ENCODE data around the gene HPSE2.

HPSE2 gene

DNA sequence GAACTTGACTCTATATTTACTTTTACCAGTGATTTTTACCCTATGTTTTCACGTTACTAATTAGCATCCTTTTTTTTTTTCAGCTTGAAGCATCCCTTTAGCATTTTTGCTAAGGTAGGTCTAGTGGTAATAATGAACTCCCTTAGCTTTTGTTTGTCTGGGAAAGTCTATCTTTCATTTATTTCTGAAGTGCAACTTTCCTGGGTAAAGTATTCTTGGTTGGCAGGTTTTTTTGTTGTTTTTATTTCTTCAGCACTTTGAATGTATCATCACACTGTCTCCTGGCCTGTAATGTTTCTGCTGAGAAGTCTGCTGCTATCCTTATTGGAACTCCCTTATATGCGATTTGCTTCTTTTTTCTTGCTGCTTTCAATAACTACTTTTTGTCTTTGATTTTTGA lies 639.2 kb downstream of the HPSE2 start:
- Histone ChIP-seq H3K27ac (ENCODE audit: low read depth, low read length) (no peak overlapping the region), H3K27me3 (ENCODE audit: control insufficient read depth, insufficient read depth, low read length) (no peaks in the 10 kb centered on the region), H3K9ac (ENCODE audit: low read depth, low read length) (no peak overlapping the region), H3K36me3 (ENCODE audit: control insufficient read depth, insufficient read depth, low read length) (no peaks in the 10 kb centered on the region), H3K4me1 (ENCODE audit: control insufficient read depth, insufficient read depth, low read length) (no peaks in the 10 kb centered on the region), H3K9me3 (ENCODE audit: control insufficient read depth, insufficient read depth, low read length) (peaks cover 2% of the 10 kb centered on the region; the same call in 1 of the 2 replicates), H3K4me3 (ENCODE audit: low read depth, low read length) (no peak overlapping the region)

DNA sequence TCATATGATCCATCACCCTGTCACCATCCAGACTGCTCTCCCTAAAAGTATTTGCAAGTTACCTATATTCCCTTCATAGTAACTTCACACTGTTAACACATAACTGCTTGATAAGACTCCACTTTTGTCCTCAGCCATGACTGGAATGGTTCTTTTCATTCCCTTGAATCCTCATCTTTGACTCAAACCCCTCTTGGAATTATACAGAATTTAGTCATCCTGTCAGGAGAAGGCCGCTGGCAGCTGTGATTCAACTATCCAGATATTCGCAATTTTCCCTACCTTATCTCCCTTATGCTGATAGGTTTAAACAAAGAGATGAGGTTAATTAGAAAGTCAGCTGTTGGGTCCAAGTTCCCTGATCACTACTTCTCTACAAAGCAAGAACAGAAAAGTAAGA lies 646.0 kb downstream of the HPSE2 start:
- H3K9me3 ChIP-seq (ENCODE audit: control insufficient read depth, insufficient read depth, low read length), result no peaks in the 10 kb centered on the region
- no peaks in the 10 kb centered on the region for H3K4me1 ChIP-seq (ENCODE audit: control insufficient read depth, insufficient read depth, low read length)
- H3K36me3 ChIP-seq (ENCODE audit: control insufficient read depth, insufficient read depth, low read length), result no peaks in the 10 kb centered on the region
- no peaks in the 10 kb centered on the region for H3K27me3 ChIP-seq (ENCODE audit: control insufficient read depth, insufficient read depth, low read length)
- H3K9ac ChIP-seq (ENCODE audit: low read depth, low read length), result no peak overlapping the region
- H3K4me3 ChIP-seq (ENCODE audit: low read depth, low read length), result no peak overlapping the region
- no peak overlapping the region for H3K27ac ChIP-seq (ENCODE audit: low read depth, low read length)

DNA sequence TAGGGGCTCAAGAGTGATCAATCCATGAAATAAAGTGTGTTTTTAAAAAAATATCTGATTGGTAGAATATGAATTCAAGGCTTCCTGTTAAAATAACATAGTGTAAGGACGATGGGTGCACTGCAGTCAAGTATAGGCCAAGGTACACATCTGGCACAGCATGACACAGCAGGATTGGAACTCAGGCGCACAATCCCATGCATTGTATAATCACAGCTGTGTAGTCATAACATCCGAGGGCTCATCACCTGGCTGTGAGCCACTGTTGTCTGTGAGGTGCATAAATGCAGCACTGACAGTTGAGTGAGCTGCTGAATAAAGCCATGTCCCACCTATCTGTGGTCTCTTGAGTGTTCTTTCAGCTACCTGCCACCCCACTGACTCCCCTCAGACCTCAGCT lies 646.6 kb downstream of the HPSE2 start:
- Histone ChIP-seq H3K4me1 (ENCODE audit: control insufficient read depth, insufficient read depth, low read length) (no peaks in the 10 kb centered on the region), H3K4me3 (ENCODE audit: low read depth, low read length) (no peak overlapping the region), H3K9me3 (ENCODE audit: control insufficient read depth, insufficient read depth, low read length) (no peaks in the 10 kb centered on the region), H3K27ac (ENCODE audit: low read depth, low read length) (no peak overlapping the region), H3K36me3 (ENCODE audit: control insufficient read depth, insufficient read depth, low read length) (no peaks in the 10 kb centered on the region), H3K27me3 (ENCODE audit: control insufficient read depth, insufficient read depth, low read length) (no peaks in the 10 kb centered on the region), H3K9ac (ENCODE audit: low read depth, low read length) (no peak overlapping the region)

DNA sequence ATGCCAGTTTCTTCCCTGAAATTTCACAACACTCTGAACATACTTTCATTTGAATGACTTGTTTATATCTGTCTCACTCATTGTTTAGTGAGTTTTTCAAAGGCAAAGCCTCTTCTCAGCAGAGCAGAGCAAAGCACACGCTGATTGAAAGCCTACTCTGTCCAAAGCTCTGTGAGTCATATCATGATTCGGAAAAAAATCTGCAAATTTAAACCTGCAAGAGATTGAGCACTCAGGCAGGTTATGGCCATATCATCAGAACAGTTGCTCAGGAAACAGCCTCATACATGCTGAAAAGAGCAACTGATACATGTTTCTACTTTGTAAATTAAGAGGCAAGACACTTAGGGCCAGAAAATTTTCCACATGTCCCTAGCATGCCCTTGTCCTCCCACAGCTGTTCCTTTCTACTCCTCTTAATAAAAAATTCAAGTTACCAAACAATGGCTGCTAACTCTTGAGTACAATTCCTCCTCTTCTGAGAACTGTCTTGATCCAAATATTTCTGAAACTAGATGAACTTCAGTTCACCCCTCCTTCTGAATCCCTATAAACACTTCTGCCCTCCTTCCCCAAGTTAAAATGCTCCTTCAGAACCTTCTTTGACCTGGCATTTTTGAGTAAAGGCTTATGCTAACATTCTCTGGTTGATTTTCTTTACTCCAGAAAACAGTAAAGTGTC lies 648.4 kb downstream of the HPSE2 start:
- H3K9ac ChIP-seq (ENCODE audit: low read depth, low read length), result no peak overlapping the region
- H3K4me1 ChIP-seq (ENCODE audit: control insufficient read depth, insufficient read depth, low read length), result no peaks in the 10 kb centered on the region
- H3K27ac ChIP-seq (ENCODE audit: low read depth, low read length), result no peak overlapping the region
- H3K4me3 ChIP-seq (ENCODE audit: low read depth, low read length), result no peak overlapping the region
- no peaks in the 10 kb centered on the region for H3K9me3 ChIP-seq (ENCODE audit: control insufficient read depth, insufficient read depth, low read length)
- H3K36me3 ChIP-seq (ENCODE audit: control insufficient read depth, insufficient read depth, low read length), result no peaks in the 10 kb centered on the region
- no peaks in the 10 kb centered on the region for H3K27me3 ChIP-seq (ENCODE audit: control insufficient read depth, insufficient read depth, low read length)

DNA sequence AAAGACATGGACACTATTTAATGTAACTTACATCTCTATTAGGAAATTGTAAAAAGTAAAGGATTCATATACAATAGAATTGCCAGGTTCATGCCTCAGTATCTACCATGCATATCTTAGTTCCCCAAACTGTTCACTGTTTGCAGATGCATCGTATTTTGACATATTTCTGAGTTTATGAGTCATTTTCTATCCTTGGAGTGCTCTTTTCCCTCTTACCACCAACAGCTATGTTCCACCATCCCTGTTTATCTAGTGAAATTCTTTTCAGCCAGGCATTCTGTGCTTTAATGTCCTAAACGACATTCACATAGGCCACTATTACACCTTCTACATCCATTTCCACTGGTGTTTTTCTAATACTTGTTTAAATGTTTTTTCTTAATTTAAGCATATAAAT lies 649.6 kb downstream of the HPSE2 start:
- no peaks in the 10 kb centered on the region for H3K4me1 ChIP-seq (ENCODE audit: control insufficient read depth, insufficient read depth, low read length)
- H3K36me3 ChIP-seq (ENCODE audit: control insufficient read depth, insufficient read depth, low read length), result no peaks in the 10 kb centered on the region
- no peak overlapping the region for H3K27ac ChIP-seq (ENCODE audit: low read depth, low read length)
- H3K9me3 ChIP-seq (ENCODE audit: control insufficient read depth, insufficient read depth, low read length), result no peaks in the 10 kb centered on the region
- H3K9ac ChIP-seq (ENCODE audit: low read depth, low read length), result no peak overlapping the region
- no peaks in the 10 kb centered on the region for H3K27me3 ChIP-seq (ENCODE audit: control insufficient read depth, insufficient read depth, low read length)
- no peak overlapping the region for H3K4me3 ChIP-seq (ENCODE audit: low read depth, low read length)

DNA sequence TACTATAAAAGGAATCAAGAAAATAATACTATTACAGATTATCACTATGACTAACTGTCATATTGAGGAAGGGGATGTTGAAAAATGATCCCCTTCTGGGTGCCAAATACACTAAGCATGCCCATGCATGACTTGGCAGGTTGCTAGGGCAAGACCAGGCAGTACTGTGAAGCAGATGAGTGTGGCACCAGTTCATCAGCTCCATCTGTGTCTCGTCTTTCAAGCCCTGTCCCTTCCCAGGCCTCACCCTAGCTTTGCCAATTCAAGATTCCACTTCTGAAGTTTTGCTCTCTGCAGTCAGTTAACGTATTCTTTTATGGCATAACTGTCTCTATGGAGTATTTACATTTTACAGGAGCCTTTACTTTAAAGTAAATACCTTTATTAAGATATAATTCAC lies 653.3 kb downstream of the HPSE2 start:
- no peak overlapping the region for H3K9ac ChIP-seq (ENCODE audit: low read depth, low read length)
- no peaks in the 10 kb centered on the region for H3K36me3 ChIP-seq (ENCODE audit: control insufficient read depth, insufficient read depth, low read length)
- H3K9me3 ChIP-seq (ENCODE audit: control insufficient read depth, insufficient read depth, low read length), result no peaks in the 10 kb centered on the region
- H3K27me3 ChIP-seq (ENCODE audit: control insufficient read depth, insufficient read depth, low read length), result no peaks in the 10 kb centered on the region
- no peak overlapping the region for H3K27ac ChIP-seq (ENCODE audit: low read depth, low read length)
- H3K4me1 ChIP-seq (ENCODE audit: control insufficient read depth, insufficient read depth, low read length), result no peaks in the 10 kb centered on the region
- no peak overlapping the region for H3K4me3 ChIP-seq (ENCODE audit: low read depth, low read length)

DNA sequence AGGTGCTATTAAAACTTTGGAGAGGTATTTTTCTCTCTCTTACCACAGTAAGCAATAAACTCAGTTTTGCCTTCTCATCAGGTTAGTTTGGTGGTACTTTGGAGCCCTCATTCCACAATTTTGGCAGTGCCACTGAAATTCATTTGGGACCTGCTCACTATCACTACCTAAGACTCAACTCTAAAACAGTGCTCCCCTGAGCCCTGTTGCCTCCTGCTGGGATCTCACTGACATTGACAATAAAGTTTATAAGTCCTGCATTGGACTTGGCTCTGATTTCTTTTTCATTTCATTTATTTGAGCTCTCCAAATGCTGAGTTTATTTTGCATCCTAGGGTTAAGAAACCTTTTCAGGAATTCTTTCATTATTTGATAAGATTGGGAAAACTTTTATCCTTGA lies 658.1 kb downstream of the HPSE2 start:
- H3K4me1 ChIP-seq (ENCODE audit: control insufficient read depth, insufficient read depth, low read length), result peaks cover 3% of the 10 kb centered on the region; the same call in 1 of the 2 replicates
- H3K36me3 ChIP-seq (ENCODE audit: control insufficient read depth, insufficient read depth, low read length), result no peaks in the 10 kb centered on the region
- no peaks in the 10 kb centered on the region for H3K9me3 ChIP-seq (ENCODE audit: control insufficient read depth, insufficient read depth, low read length)
- no peak overlapping the region for H3K4me3 ChIP-seq (ENCODE audit: low read depth, low read length)
- no peaks in the 10 kb centered on the region for H3K27me3 ChIP-seq (ENCODE audit: control insufficient read depth, insufficient read depth, low read length)
- no peak overlapping the region for H3K9ac ChIP-seq (ENCODE audit: low read depth, low read length)
- no peak overlapping the region for H3K27ac ChIP-seq (ENCODE audit: low read depth, low read length)

DNA sequence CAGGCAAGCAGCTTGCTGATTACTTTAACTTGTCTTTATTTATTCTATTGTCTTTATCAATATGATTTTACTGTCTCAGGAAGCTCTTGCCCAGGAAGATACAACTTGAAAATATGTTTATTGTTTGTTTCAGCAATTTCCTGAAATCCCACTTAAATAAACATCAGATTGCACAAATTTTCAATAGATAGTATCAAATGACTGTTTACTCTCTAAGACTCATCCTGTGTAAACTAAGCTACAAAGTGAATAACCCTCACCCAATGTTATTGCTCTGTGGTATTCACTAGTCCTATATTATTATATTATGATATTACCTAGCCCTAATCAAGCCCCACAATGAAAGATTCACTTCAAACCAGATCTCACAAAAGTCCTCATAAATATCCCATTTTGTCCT lies 658.5 kb downstream of the HPSE2 start:
- peaks cover 3% of the 10 kb centered on the region; the same call in 1 of the 2 replicates for H3K4me1 ChIP-seq (ENCODE audit: control insufficient read depth, insufficient read depth, low read length)
- H3K4me3 ChIP-seq (ENCODE audit: low read depth, low read length), result no peak overlapping the region
- H3K9ac ChIP-seq (ENCODE audit: low read depth, low read length), result no peak overlapping the region
- no peaks in the 10 kb centered on the region for H3K9me3 ChIP-seq (ENCODE audit: control insufficient read depth, insufficient read depth, low read length)
- H3K27me3 ChIP-seq (ENCODE audit: control insufficient read depth, insufficient read depth, low read length), result no peaks in the 10 kb centered on the region
- no peaks in the 10 kb centered on the region for H3K36me3 ChIP-seq (ENCODE audit: control insufficient read depth, insufficient read depth, low read length)
- H3K27ac ChIP-seq (ENCODE audit: low read depth, low read length), result no peak overlapping the region

DNA sequence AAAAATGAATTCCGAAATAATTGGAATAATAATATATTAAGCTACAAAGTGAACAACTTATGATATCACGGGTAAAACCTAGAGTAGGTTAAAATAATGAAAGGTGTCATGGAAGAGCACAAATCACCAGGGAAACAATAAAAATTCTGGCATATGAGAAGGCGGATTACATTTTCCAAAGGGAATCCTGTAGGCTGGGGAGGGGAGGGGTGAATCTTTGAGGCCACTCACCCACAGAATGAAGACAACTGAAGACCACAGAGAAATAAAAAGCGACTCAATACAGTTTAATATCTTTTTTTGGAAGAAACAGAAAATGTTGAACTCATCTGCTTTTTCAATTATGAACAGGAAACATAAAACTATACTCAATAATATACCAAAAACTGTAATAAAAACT lies 659.6 kb downstream of the HPSE2 start:
- Histone ChIP-seq H3K27ac (ENCODE audit: low read depth, low read length) (no peak overlapping the region), H3K36me3 (ENCODE audit: control insufficient read depth, insufficient read depth, low read length) (no peaks in the 10 kb centered on the region), H3K4me3 (ENCODE audit: low read depth, low read length) (no peak overlapping the region), H3K9ac (ENCODE audit: low read depth, low read length) (no peak overlapping the region), H3K4me1 (ENCODE audit: control insufficient read depth, insufficient read depth, low read length) (peaks cover 3% of the 10 kb centered on the region; the same call in 1 of the 2 replicates), H3K27me3 (ENCODE audit: control insufficient read depth, insufficient read depth, low read length) (no peaks in the 10 kb centered on the region), H3K9me3 (ENCODE audit: control insufficient read depth, insufficient read depth, low read length) (no peaks in the 10 kb centered on the region)

DNA sequence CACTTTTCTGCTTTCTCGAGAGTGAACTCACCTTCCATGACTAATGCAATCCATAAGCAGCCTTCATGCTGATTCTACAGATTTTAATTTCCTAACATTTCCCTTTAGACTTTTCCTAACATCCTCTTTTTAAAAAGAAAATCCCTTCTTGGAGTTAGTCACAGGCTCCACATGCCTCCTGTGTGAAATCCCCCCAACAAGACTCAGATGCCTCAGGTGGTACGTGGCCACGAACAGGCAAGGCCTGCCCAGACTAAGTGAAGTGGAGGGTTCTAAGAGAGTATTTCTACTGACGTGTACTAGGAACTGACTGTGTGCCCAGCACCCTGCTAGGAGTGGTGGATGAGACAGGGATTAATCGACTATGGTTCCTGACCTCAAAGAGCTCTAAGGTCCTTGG lies 663.1 kb downstream of the HPSE2 start:
- Histone ChIP-seq H3K27me3 (ENCODE audit: control insufficient read depth, insufficient read depth, low read length) (no peaks in the 10 kb centered on the region), H3K4me1 (ENCODE audit: control insufficient read depth, insufficient read depth, low read length) (peaks cover 3% of the 10 kb centered on the region; the same call in 1 of the 2 replicates), H3K27ac (ENCODE audit: low read depth, low read length) (no peak overlapping the region), H3K36me3 (ENCODE audit: control insufficient read depth, insufficient read depth, low read length) (no peaks in the 10 kb centered on the region), H3K9ac (ENCODE audit: low read depth, low read length) (no peak overlapping the region), H3K9me3 (ENCODE audit: control insufficient read depth, insufficient read depth, low read length) (no peaks in the 10 kb centered on the region), H3K4me3 (ENCODE audit: low read depth, low read length) (no peak overlapping the region)

DNA sequence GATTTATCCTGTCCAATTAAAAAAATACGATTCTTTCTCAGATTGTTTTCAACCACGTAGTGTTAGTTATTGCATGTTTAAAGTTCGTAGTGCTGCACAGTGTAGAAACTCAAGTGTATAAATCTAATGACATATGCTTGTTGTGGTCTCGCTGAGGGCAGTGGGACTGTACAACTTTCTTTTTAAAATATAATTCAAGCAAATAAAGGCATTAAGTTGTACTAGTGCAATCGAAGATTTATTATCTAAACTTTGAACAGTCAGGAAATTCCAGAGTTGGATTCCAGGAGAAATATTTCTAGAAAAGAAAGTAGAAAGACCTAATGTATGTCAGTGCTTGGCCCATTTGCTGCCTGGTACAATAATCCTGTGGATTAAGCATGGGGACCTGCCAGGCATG lies 664.8 kb downstream of the HPSE2 start:
- Histone ChIP-seq H3K9me3 (ENCODE audit: control insufficient read depth, insufficient read depth, low read length) (no peaks in the 10 kb centered on the region), H3K27me3 (ENCODE audit: control insufficient read depth, insufficient read depth, low read length) (no peaks in the 10 kb centered on the region), H3K9ac (ENCODE audit: low read depth, low read length) (no peak overlapping the region), H3K4me3 (ENCODE audit: low read depth, low read length) (no peak overlapping the region), H3K27ac (ENCODE audit: low read depth, low read length) (no peak overlapping the region), H3K4me1 (ENCODE audit: control insufficient read depth, insufficient read depth, low read length) (no peaks in the 10 kb centered on the region), H3K36me3 (ENCODE audit: control insufficient read depth, insufficient read depth, low read length) (no peaks in the 10 kb centered on the region)
